CD4-positive, CD25-positive, alpha-beta regulatory T cell (primary cell): Measurements from ENCODE around the gene EML1. TPM values are rescaled to one million over a fixed set of nuclear protein-coding genes. Genes with fewer than 3 reads are reported as not detected.

Experiments
- ATAC-seq, 2 donors: fragments of 150-1000 bp; cut with Tn5 transposase; one replicate each; pipeline ENCODE4 v1.10.0; 2021; ENCODE audit warnings: low read depth in 2 of 2, moderate number of reproducible peaks in 2 of 2, moderate library complexity in 1 of 2
- DNase-seq, 3 donors: peaks; one replicate each; pipeline versions ENCODE4 v3.0.0 to v3.0.0-alpha.2; 2012 to 2022; ENCODE audit warnings: mixed read lengths in 1 of 3
- H3K27ac ChIP-seq: one replicate; pipeline ENCODE4 v1.7.0; 2013; ENCODE audit warnings: mild to moderate bottlenecking, low read length; ENCODE audit not compliant: insufficient read depth, poor library complexity, severe bottlenecking
- H3K27me3 ChIP-seq: one replicate; pipeline ENCODE4 v1.7.0; 2013; ENCODE audit warnings: low read length; ENCODE audit not compliant: control insufficient read depth, insufficient read depth
- H3K36me3 ChIP-seq: one replicate; pipeline ENCODE4 v1.7.0; 2013; ENCODE audit warnings: mild to moderate bottlenecking, low read length, moderate library complexity; ENCODE audit not compliant: control insufficient read depth, insufficient read depth
- H3K4me1 ChIP-seq: 2 replicates; pipeline ENCODE4 v1.7.0; 2013; ENCODE audit warnings: mild to moderate bottlenecking, low read length; ENCODE audit not compliant: insufficient read depth, control insufficient read depth, poor library complexity, severe bottlenecking
- H3K4me3 ChIP-seq: one replicate; pipeline ENCODE4 v1.7.0; 2013; ENCODE audit warnings: low read depth, mild to moderate bottlenecking, low read length, moderate library complexity
- H3K9me3 ChIP-seq, 2 experiments: 1 replicate in 1 of 2; 2 replicates in 1 of 2; pipeline ENCODE4 v1.7.0; 2013; ENCODE audit warnings: low read length in 2 of 2, mild to moderate bottlenecking in 1 of 2, moderate library complexity in 1 of 2; ENCODE audit not compliant: control insufficient read depth in 2 of 2
- H3K27ac Mint-ChIP-seq, 3 donors: one replicate each; pipeline ENCODE4 v1.8.0; 2020 to 2022; ENCODE audit warnings: mild to moderate bottlenecking in 3 of 3, mixed read lengths in 3 of 3, moderate library complexity in 2 of 3
- H3K27me3 Mint-ChIP-seq: one replicate; pipeline ENCODE4 v1.8.0; 2022; ENCODE audit warnings: mild to moderate bottlenecking, mixed read lengths
- H3K36me3 Mint-ChIP-seq: one replicate; pipeline ENCODE4 v1.8.0; 2020; ENCODE audit warnings: mixed read lengths
- H3K4me1 Mint-ChIP-seq, 4 donors: one replicate each; pipeline ENCODE4 v1.8.0; 2020 to 2022; ENCODE audit warnings: mixed read lengths in 4 of 4, mild to moderate bottlenecking in 1 of 4
- H3K4me3 Mint-ChIP-seq, 4 donors: one replicate each; pipeline ENCODE4 v1.8.0; 2020 to 2022; ENCODE audit warnings: mild to moderate bottlenecking in 4 of 4, mixed read lengths in 4 of 4, moderate library complexity in 3 of 4
- H3K9me3 Mint-ChIP-seq, 7 donors: one replicate each; pipeline ENCODE4 v1.8.0; 2020 to 2022; ENCODE audit warnings: mixed read lengths in 7 of 7, mild to moderate bottlenecking in 3 of 7, moderate library complexity in 2 of 7
- polyA plus RNA-seq, 4 donors: library from polyadenylated mRNA; unstranded; fragments of 300-500 nt; fragmentation: Illumina TruSeq; gene quantifications; one replicate each; pipeline ENCODE4 v1.2.3, GENCODE V29; 2021
- total RNA-seq: library from RNA; stranded (reverse); gene quantifications from one replicate; pipeline ENCODE4 v1.2.3, GENCODE V29; 2022

Gene EML1
- total and polyA plus RNA-seq, 5 donors from 2014 or later = not detected

DNA sequence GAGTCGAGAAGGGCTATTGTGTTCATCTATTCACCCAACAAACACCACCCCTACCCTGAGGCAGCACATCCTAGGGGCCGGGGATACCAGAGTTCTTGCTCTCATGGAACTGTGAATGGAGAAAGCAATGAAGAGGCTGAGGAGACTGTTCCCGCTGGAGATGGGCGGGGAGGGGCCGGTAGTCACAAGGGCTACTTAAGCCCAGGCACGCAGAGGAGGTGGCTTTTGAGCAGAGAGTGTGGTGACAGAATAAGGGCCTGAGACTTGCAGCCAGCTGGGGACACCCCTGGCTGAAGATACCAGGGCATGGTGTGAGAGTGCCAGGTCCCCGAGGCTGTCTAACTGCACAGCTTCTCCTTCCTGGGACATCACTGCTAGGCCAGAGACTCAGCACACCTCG, 157.9 kb downstream of the EML1 start:
- Histone ChIP-seq H3K27ac (no peak overlapping the region), H3K27me3 (no peaks in the 10 kb centered on the region), H3K9me3 (no peaks in the 10 kb centered on the region), H3K4me1 (peaks cover 8% of the 10 kb centered on the region), H3K36me3 (no peaks in the 10 kb centered on the region), H3K4me3 (no peak overlapping the region)
- Mint-ChIP-seq H3K9me3 (peaks cover 0 to 4% (median 2%) of the 10 kb centered on the region in 7 donors), H3K4me3 (no peak overlapping the region), H3K27ac (no peak overlapping the region), H3K4me1 (peaks cover 0 to 10% (median 0%) of the 10 kb centered on the region in 4 donors), H3K36me3 (no peaks in the 10 kb centered on the region), H3K27me3 (peaks cover 32% of the 10 kb centered on the region)
- DNase-seq (no peak), ATAC-seq (no peak)

DNA sequence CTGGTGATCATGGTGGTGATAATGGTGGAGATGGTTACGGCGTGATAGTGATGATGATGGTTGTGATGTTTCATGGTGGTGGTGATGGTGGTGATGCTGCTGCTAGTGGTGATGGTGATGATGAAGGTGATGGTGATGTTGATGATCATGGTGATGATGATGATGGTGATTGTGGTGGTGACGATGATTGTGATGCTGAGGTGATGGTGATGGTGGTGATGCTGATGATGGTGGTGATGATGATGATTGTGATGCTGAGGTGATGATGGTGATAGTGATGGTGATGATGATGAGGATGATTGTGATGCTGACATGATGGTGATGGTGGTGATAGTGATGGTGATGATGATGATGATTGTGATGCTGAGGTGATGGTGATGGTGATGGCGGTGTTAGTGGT, 158.8 kb downstream of the EML1 start:
- Mint-ChIP-seq H3K9me3 (peaks cover 0 to 4% (median 2%) of the 10 kb centered on the region in 7 donors), H3K36me3 (no peaks in the 10 kb centered on the region), H3K4me3 (no peak overlapping the region), H3K27me3 (peaks cover 23% of the 10 kb centered on the region), H3K4me1 (peaks cover 0 to under 1% (median 0%) of the 10 kb centered on the region in 4 donors), H3K27ac (no peak overlapping the region)
- Histone ChIP-seq H3K27me3 (no peaks in the 10 kb centered on the region), H3K4me1 (peaks cover under 1% of the 10 kb centered on the region), H3K27ac (no peak overlapping the region), H3K4me3 (no peak overlapping the region), H3K9me3 (no peaks in the 10 kb centered on the region), H3K36me3 (no peaks in the 10 kb centered on the region)
- DNase-seq (no peak), ATAC-seq (no peak)

DNA sequence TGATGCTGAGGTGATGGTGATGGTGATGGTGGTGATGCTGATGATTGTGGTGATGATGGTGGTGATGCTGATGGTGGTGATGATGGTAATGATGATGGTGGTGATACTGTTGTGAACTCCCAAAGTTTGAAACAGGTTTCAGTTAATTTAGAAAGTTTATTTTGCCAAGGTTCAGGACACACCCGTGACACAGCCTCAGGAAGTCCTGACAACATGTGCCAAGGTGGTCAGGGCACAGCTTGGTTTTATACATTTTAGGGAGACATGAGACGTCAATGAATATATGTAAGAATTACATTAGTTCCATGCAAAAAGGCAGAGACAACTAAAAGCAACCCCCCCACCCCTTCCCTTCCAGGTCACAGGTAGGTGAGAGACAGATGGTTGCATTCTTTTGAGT, 159.2 kb downstream of the EML1 start:
- H3K4me3 Mint-ChIP-seq = no peak overlapping the region
- no peak overlapping the region for H3K27ac Mint-ChIP-seq
- Histone ChIP-seq H3K27me3 (no peaks in the 10 kb centered on the region), H3K9me3 (no peaks in the 10 kb centered on the region), H3K4me3 (no peak overlapping the region), H3K27ac (no peak overlapping the region), H3K4me1 (no peaks in the 10 kb centered on the region), H3K36me3 (no peaks in the 10 kb centered on the region)
- H3K27me3 Mint-ChIP-seq = peaks cover 19% of the 10 kb centered on the region
- H3K9me3 Mint-ChIP-seq = peaks cover 0 to 4% (median 1%) of the 10 kb centered on the region in 7 donors
- H3K4me1 Mint-ChIP-seq = no peaks in the 10 kb centered on the region
- H3K36me3 Mint-ChIP-seq = no peaks in the 10 kb centered on the region
- no peak for ATAC-seq
- no peak for DNase-seq

DNA sequence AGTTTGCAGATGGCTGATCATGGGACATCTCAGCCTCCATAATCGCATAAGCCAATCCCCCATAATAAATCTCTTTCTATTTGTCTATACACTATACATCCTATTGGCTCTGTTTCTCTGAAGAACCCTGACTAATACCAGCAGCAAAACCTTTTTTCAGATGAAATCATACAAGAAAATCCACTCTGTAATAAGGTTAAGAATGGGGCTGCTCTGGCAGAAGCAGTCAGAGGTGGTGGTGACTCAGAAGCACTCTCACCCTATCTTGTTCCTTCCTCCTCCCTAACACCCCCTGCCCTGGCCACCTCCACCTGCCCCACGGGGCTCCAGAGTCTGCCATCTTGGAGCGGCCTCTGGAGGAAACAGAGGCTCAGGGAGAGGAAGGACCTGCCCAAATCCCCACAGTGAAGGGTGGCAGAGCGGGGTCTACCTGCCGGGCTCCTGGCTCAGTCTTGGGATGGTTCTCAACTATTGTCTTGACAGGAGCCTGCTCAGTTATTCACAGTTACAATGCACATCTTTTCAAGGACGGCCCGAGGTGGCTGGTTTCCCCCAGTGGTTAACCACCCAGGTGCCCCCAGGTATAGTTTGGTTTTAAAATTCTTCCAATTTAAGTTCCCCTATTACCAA, 162.7 kb downstream of the EML1 start:
- no peaks in the 10 kb centered on the region for H3K36me3 Mint-ChIP-seq
- H3K27ac ChIP-seq = no peak overlapping the region
- H3K9me3 Mint-ChIP-seq = peaks cover 0 to 4% (median 0%) of the 10 kb centered on the region in 7 donors
- no peak overlapping the region for H3K27ac Mint-ChIP-seq
- DNase-seq = no peak
- peaks cover 25% of the 10 kb centered on the region for H3K27me3 Mint-ChIP-seq
- no peaks in the 10 kb centered on the region for H3K4me1 Mint-ChIP-seq
- no peaks in the 10 kb centered on the region for H3K9me3 ChIP-seq
- H3K4me1 ChIP-seq = no peaks in the 10 kb centered on the region
- no peak for ATAC-seq
- no peaks in the 10 kb centered on the region for H3K27me3 ChIP-seq
- no peaks in the 10 kb centered on the region for H3K36me3 ChIP-seq
- H3K4me3 Mint-ChIP-seq = no peak overlapping the region
- no peak overlapping the region for H3K4me3 ChIP-seq

DNA sequence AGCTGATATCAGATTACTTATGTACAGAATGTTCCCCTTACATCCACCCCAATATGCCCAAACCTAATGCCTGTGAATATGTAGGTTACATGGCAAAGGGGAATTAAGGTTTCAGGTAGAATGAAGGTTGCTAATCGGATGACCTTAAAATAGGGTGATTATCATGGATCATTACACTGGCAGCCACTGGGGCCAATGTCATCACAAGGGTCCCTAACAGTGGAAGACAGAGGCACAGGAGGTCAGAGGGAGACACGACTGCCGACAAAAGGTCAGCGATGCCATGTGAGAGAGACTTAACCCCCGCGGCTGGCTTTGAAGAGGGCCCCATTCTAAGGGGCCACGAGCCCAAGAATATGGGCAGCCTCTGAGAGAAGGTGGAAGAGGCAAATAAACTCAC, 165.2 kb downstream of the EML1 start:
- Histone ChIP-seq H3K27me3 (no peaks in the 10 kb centered on the region), H3K36me3 (no peaks in the 10 kb centered on the region), H3K9me3 (no peaks in the 10 kb centered on the region), H3K4me1 (no peaks in the 10 kb centered on the region), H3K4me3 (no peak overlapping the region), H3K27ac (no peak overlapping the region)
- DNase-seq (no peak), ATAC-seq (no peak)
- Mint-ChIP-seq H3K27me3 (peaks cover 43% of the 10 kb centered on the region), H3K27ac (no peak overlapping the region), H3K36me3 (no peaks in the 10 kb centered on the region), H3K4me3 (no peak overlapping the region), H3K4me1 (no peaks in the 10 kb centered on the region), H3K9me3 (peaks cover 0 to 2% (median 0%) of the 10 kb centered on the region in 7 donors)

DNA sequence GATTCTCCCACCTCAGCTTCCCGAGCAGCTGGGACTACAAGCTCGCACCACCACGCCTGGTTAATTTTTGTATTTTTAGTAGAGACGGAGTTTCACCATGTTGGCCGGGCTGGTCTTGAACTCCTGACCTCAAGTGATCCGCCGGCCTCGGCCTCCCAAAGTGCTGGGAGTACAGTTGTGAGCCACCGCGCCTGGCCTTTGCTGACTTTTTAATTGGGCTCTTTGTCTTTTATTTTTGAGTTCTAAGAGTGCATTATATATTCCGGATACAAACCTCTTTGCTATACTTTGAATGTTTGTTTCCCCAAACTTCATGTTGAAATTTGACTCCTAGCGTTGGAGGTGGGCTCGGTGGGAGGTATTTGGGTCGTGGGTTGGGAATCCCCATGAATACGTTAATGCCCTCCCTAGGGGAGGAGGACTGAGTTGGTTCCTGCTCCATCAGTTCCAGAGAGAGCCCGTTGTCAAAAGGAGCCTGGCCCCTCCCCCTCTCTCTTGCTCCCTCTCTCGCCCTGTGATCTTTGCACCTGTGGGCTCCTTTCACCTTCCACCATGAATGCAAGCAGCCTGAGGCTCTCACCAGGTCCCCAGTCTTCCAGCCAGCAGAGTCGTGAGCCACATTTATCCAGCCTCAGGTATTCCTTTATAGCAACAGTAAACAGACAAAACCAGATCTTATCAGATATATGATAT, 168.8 kb downstream of the EML1 start:
- Histone ChIP-seq H3K4me3 (no peak overlapping the region), H3K4me1 (no peaks in the 10 kb centered on the region), H3K27ac (no peak overlapping the region), H3K36me3 (no peaks in the 10 kb centered on the region), H3K27me3 (peaks cover 1% of the 10 kb centered on the region), H3K9me3 (no peaks in the 10 kb centered on the region)
- ATAC-seq = no peak
- Mint-ChIP-seq H3K4me3 (no peak overlapping the region), H3K4me1 (no peaks in the 10 kb centered on the region), H3K27me3 (peaks cover 59% of the 10 kb centered on the region), H3K9me3 (no peaks in the 10 kb centered on the region), H3K36me3 (no peaks in the 10 kb centered on the region), H3K27ac (no peak overlapping the region)
- no peak for DNase-seq

DNA sequence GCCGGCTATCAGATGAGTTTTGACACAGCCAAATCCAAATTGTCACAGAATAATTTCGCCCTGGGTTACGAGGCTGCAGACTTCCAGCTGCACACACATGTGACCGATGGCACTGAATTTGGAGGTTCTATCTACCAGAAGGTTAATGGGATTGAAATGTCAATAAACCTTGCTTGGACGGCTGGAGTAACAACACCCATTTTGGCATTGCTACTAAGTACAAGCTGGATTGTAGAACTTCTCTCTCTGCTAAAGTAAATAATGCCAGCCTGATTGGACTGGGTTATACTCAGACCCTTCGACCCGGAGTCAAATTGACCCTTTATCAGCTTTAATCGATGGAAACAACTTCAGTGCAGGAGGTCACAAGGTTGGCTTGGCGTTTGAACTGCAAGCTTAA, 171.8 kb downstream of the EML1 start:
- H3K4me3 Mint-ChIP-seq = no peak overlapping the region
- peaks cover 76% of the 10 kb centered on the region for H3K27me3 Mint-ChIP-seq

More for the DNA sequence above, 171.8 kb downstream of the EML1 start:
- Mint-ChIP-seq H3K27ac (no peak overlapping the region), H3K36me3 (no peaks in the 10 kb centered on the region), H3K9me3 (peaks cover 0 to 5% (median 0%) of the 10 kb centered on the region in 7 donors), H3K4me1 (peaks cover 0 to 2% (median 0%) of the 10 kb centered on the region in 4 donors)
- H3K27ac ChIP-seq = no peak overlapping the region
- DNase-seq (no peak), ATAC-seq (no peak)
- no peak overlapping the region for H3K4me3 ChIP-seq
- H3K9me3 ChIP-seq = no peaks in the 10 kb centered on the region
- H3K36me3 ChIP-seq = no peaks in the 10 kb centered on the region
- no peaks in the 10 kb centered on the region for H3K4me1 ChIP-seq
- peaks cover 1% of the 10 kb centered on the region for H3K27me3 ChIP-seq
